Hepatocyte (in vitro differentiated cells): Measurements from ENCODE around the gene TRMT1. TPM values are rescaled to one million over a fixed set of nuclear protein-coding genes. Genes with fewer than 3 reads are reported as not detected.

ENCODE experiments used
- DNase-seq: peaks from one replicate; pipeline ENCODE4 v3.0.0-alpha.2; 2016; ENCODE audit warnings: low spot score
- H2AFZ ChIP-seq: fragments of 200-600 bp; sonication (generic); 2 replicates; pipeline ENCODE4 v1.6.0; 2016; ENCODE audit warnings: antibody characterized with exemption, mild to moderate bottlenecking
- H3K27ac ChIP-seq: fragments of 200-600 bp; sonication (generic); 2 replicates; pipeline ENCODE4 v1.5.1; 2016; ENCODE audit warnings: mild to moderate bottlenecking
- H3K27me3 ChIP-seq: fragments of 200-600 bp; sonication (generic); 2 replicates; pipeline ENCODE4 v1.6.1; 2016
- H3K36me3 ChIP-seq: fragments of 200-600 bp; sonication (generic); replicated peaks from 2 replicates; pipeline ENCODE4 v1.5.1; 2016; ENCODE audit warnings: low read depth; ENCODE audit not compliant: insufficient read depth
- H3K4me1 ChIP-seq: fragments of 200-600 bp; sonication (generic); 2 replicates; pipeline ENCODE4 v1.5.1; 2016; ENCODE audit warnings: mild to moderate bottlenecking, moderate library complexity; ENCODE audit not compliant: insufficient read depth
- H3K4me2 ChIP-seq: fragments of 200-600 bp; sonication (generic); 2 replicates; pipeline ENCODE4 v1.6.0; 2016
- H3K4me3 ChIP-seq: fragments of 200-600 bp; sonication (generic); 2 replicates; pipeline ENCODE4 v1.5.1; 2016; ENCODE audit warnings: mild to moderate bottlenecking
- H3K79me2 ChIP-seq: fragments of 200-600 bp; sonication (generic); 2 replicates; pipeline ENCODE4 v1.6.0; 2017; ENCODE audit warnings: mild to moderate bottlenecking
- H3K9me2 ChIP-seq: fragments of 200-600 bp; sonication (generic); replicated peaks from 2 replicates; pipeline ENCODE4 v1.6.0; 2017; ENCODE audit warnings: mild to moderate bottlenecking; ENCODE audit not compliant: insufficient read depth
- H3K9me3 ChIP-seq: fragments of 200-600 bp; sonication (generic); 2 replicates; pipeline ENCODE4 v1.5.1; 2016; ENCODE audit warnings: low read depth, mild to moderate bottlenecking
- H4K20me1 ChIP-seq: fragments of 200-600 bp; sonication (generic); 2 replicates; pipeline ENCODE4 v1.6.0; 2016; ENCODE audit warnings: mild to moderate bottlenecking; ENCODE audit not compliant: insufficient read depth, poor library complexity, severe bottlenecking
- EZH2 ChIP-seq: fragments of 200-600 bp; sonication (generic); IDR thresholded peaks from 2 replicates; pipeline ENCODE4 v1.6.1; 2016; ENCODE audit warnings: antibody characterized with exemption, mild to moderate bottlenecking, borderline replicate concordance
- EZH2phosphoT487 ChIP-seq: fragments of 200-600 bp; sonication (generic); IDR thresholded peaks from one replicate; pipeline ENCODE4 v1.6.1; 2018; ENCODE audit warnings: antibody characterized with exemption, mild to moderate bottlenecking, low read depth, moderate library complexity; ENCODE audit not compliant: unreplicated experiment, severe bottlenecking
- WGBS: methylation state at CpG from one replicate; pipeline ENCODE4 v1.1.6; 2016; ENCODE audit warnings: low lambda C conversion rate; ENCODE audit errors: missing lambda C conversion rate; 5-methylcytosine and 5-hydroxymethylcytosine counted together
- polyA plus RNA-seq: library from polyadenylated mRNA; unstranded; fragments of >200 nt; fragmentation: Nextera tagmentation; extraction: Ambion mirVana; gene quantifications from 2 replicates; pipeline ENCODE4 v1.2.1, GENCODE V29; 2016
- total RNA-seq: library from RNA; depleted of rRNA; stranded (reverse); fragments of >200 nt; gene quantifications from 2 replicates; pipeline ENCODE4 v1.2.3, GENCODE V29; 2014
- TF ChIP-seq, protein P1 (sequence below): fragments of 200-600 bp; sonication (generic); IDR thresholded peaks from 2 replicates; pipeline ENCODE4 v1.5.1; 2016; ENCODE audit warnings: antibody characterized with exemption, mild to moderate bottlenecking; ENCODE audit not compliant: poor library complexity

Gene TRMT1
- total and polyA plus RNA-seq, 2 experiments from 2014 or later = 31.2 to 33.4 TPM

GRCh38 chr19:13063461-13064091 lies 53.0 kb downstream of the TRMT1 start:
- peaks cover 3% of the 10 kb centered on the region for H3K79me2 ChIP-seq
- H3K4me1 ChIP-seq = peaks cover 38% of the 10 kb centered on the region
- H3K9me2 ChIP-seq = no peaks in the 10 kb centered on the region
- H3K27ac ChIP-seq = no peak overlapping the region
- peaks cover 27% of the 10 kb centered on the region for H3K27me3 ChIP-seq
- H4K20me1 ChIP-seq = peaks cover 2% of the 10 kb centered on the region
- H3K4me2 ChIP-seq = no peak overlapping the region
- 94% methylated on average over 5 of the region's 5 CpGs for WGBS
- H3K36me3 ChIP-seq = no peaks in the 10 kb centered on the region
- no peak overlapping the region for H3K4me3 ChIP-seq
- DNase-seq = no peak
- H2AFZ ChIP-seq = no peak overlapping the region
- TF ChIP-seq EZH2phosphoT487 (no peak), EZH2 (no peak)
- TF ChIP-seq, protein P1, sequence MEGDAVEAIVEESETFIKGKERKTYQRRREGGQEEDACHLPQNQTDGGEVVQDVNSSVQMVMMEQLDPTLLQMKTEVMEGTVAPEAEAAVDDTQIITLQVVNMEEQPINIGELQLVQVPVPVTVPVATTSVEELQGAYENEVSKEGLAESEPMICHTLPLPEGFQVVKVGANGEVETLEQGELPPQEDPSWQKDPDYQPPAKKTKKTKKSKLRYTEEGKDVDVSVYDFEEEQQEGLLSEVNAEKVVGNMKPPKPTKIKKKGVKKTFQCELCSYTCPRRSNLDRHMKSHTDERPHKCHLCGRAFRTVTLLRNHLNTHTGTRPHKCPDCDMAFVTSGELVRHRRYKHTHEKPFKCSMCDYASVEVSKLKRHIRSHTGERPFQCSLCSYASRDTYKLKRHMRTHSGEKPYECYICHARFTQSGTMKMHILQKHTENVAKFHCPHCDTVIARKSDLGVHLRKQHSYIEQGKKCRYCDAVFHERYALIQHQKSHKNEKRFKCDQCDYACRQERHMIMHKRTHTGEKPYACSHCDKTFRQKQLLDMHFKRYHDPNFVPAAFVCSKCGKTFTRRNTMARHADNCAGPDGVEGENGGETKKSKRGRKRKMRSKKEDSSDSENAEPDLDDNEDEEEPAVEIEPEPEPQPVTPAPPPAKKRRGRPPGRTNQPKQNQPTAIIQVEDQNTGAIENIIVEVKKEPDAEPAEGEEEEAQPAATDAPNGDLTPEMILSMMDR = no peak
- H3K9me3 ChIP-seq = no peaks in the 10 kb centered on the region

DNA sequence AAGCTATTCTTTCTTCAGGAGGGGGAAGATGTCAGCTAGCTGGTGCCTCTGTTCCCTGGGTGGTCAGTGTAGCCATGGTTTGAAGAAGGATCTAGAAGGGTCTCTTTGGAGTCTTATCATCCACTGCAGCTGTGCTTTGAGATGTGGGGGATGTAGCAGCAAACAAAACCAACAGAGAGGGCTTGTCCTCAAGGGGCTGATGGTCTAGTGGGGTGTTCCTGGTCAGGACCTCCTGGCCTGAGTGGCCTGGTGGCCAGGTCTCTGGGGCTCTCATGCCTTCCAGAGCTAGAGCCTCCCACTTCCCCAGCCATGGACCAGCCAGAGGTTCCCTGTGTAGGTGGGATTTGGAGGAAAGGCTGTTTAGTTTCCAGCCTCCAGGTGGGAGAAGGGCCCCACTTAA lies 54.2 kb downstream of the TRMT1 start:
- H3K27me3 ChIP-seq = peaks cover 27% of the 10 kb centered on the region
- no peaks in the 10 kb centered on the region for H3K9me2 ChIP-seq
- H3K79me2 ChIP-seq = peaks cover 3% of the 10 kb centered on the region
- TF ChIP-seq EZH2 = no peak
- TF ChIP-seq, protein P1 = no peak
- TF ChIP-seq EZH2phosphoT487 = no peak
- H3K4me1 ChIP-seq = peaks cover 40% of the 10 kb centered on the region
- H3K27ac ChIP-seq = no peak overlapping the region
- H3K36me3 ChIP-seq = no peaks in the 10 kb centered on the region
- H3K4me3 ChIP-seq = no peak overlapping the region
- H3K9me3 ChIP-seq = no peaks in the 10 kb centered on the region
- no peak for DNase-seq
- no peak overlapping the region for H3K4me2 ChIP-seq
- peaks cover 2% of the 10 kb centered on the region for H4K20me1 ChIP-seq
- H2AFZ ChIP-seq = no peak overlapping the region

GRCh38 chr19:13060964-13061927 lies 55.3 kb downstream of the TRMT1 start:
- peak overlapping the region; percentile 52 for H3K27ac ChIP-seq
- H3K9me2 ChIP-seq = no peaks in the 10 kb centered on the region
- peaks cover 3% of the 10 kb centered on the region for H3K79me2 ChIP-seq
- DNase-seq = peak; percentile 92
- no peaks in the 10 kb centered on the region for H3K36me3 ChIP-seq
- peaks cover 51% of the 10 kb centered on the region for H3K4me1 ChIP-seq
- peaks cover 2% of the 10 kb centered on the region for H4K20me1 ChIP-seq
- TF ChIP-seq, protein P1 = peak; percentile 99
- TF ChIP-seq EZH2 (no peak), EZH2phosphoT487 (no peak)
- H3K27me3 ChIP-seq = peaks cover 32% of the 10 kb centered on the region
- H3K4me3 ChIP-seq = no peak overlapping the region
- WGBS = 3% methylated on average over 38 of the region's 40 CpGs
- H3K9me3 ChIP-seq = no peaks in the 10 kb centered on the region
- peak overlapping the region; percentile 89 for H3K4me2 ChIP-seq
- peak overlapping the region; percentile 16 for H2AFZ ChIP-seq
